DOHH2 (cell line): Measurements from ENCODE around the gene IMP3.

Experiments
- H3F3A ChIP-seq: fragments of 200-600 bp; sonication (generic), shearing (Covaris generic); 2 replicates; pipeline ENCODE4 v1.6.0; 2016; ENCODE audit warnings: antibody characterized with exemption, mild to moderate bottlenecking; ENCODE audit not compliant: control insufficient read depth, insufficient read depth
- H3K27ac ChIP-seq: fragments of 200-600 bp; sonication (generic); 2 replicates; pipeline ENCODE4 v1.5.1; 2014; ENCODE audit warnings: low read depth, mild to moderate bottlenecking, low read length, moderate library complexity
- H3K27me3 ChIP-seq: fragments of 200-600 bp; sonication (generic); 2 replicates; pipeline ENCODE4 v1.6.1; 2014; ENCODE audit warnings: mild to moderate bottlenecking, low read length, mixed read lengths; ENCODE audit not compliant: control insufficient read depth
- H3K36me3 ChIP-seq: fragments of 200-600 bp; sonication (generic); 2 replicates; pipeline ENCODE4 v1.6.1; 2014; ENCODE audit warnings: mild to moderate bottlenecking, low read length, moderate library complexity, mixed read lengths; ENCODE audit not compliant: control insufficient read depth
- H3K4me1 ChIP-seq: fragments of 200-600 bp; sonication (generic); 2 replicates; pipeline ENCODE4 v1.6.1; 2014; ENCODE audit warnings: mild to moderate bottlenecking, low read length, mixed read lengths; ENCODE audit not compliant: control insufficient read depth
- H3K4me2 ChIP-seq: fragments of 200-600 bp; sonication (generic); 2 replicates; pipeline ENCODE4 v1.6.0; 2014; ENCODE audit warnings: mild to moderate bottlenecking, low read length, moderate library complexity
- H3K4me3 ChIP-seq: fragments of 200-600 bp; sonication (generic); 2 replicates; pipeline ENCODE4 v1.5.1; 2014; ENCODE audit warnings: mild to moderate bottlenecking, low read length, mixed read lengths
- H3K79me2 ChIP-seq: fragments of 200-600 bp; sonication (generic); 2 replicates; pipeline ENCODE4 v1.6.1; 2014; ENCODE audit warnings: mild to moderate bottlenecking, low read length, mixed read lengths; ENCODE audit not compliant: control insufficient read depth
- H3K9me2 ChIP-seq: fragments of 200-600 bp; sonication (generic); replicated peaks from 2 replicates; pipeline ENCODE4 v1.6.1; 2014; ENCODE audit warnings: mild to moderate bottlenecking, low read length, mixed read lengths; ENCODE audit not compliant: control insufficient read depth
- H3K9me3 ChIP-seq: fragments of 200-600 bp; sonication (generic); 2 replicates; pipeline ENCODE4 v1.6.1; 2014; ENCODE audit warnings: antibody characterized with exemption, low read length, mixed read lengths; ENCODE audit not compliant: control insufficient read depth, insufficient read depth
- H4K20me1 ChIP-seq: fragments of 200-600 bp; sonication (generic); 2 replicates; pipeline ENCODE4 v1.6.0; 2014; ENCODE audit warnings: low read depth, mild to moderate bottlenecking, antibody characterized with exemption, low read length, moderate library complexity; ENCODE audit not compliant: control insufficient read depth, insufficient read depth
- EZH2phosphoT487 ChIP-seq: fragments of 200-600 bp; sonication (generic); IDR thresholded peaks from 2 replicates; pipeline ENCODE4 v1.6.1; 2017; ENCODE audit warnings: borderline replicate concordance, mild to moderate bottlenecking, antibody characterized with exemption, low read length, moderate library complexity, mixed read lengths
- TF ChIP-seq, protein P1 (sequence below): fragments of 200-600 bp; sonication (generic); IDR thresholded peaks from one replicate; pipeline ENCODE4 v1.5.1; 2014; ENCODE audit warnings: antibody characterized with exemption, mild to moderate bottlenecking, low read depth, low read length; ENCODE audit not compliant: poor library complexity, severe bottlenecking

The IMP3 gene

DNA sequence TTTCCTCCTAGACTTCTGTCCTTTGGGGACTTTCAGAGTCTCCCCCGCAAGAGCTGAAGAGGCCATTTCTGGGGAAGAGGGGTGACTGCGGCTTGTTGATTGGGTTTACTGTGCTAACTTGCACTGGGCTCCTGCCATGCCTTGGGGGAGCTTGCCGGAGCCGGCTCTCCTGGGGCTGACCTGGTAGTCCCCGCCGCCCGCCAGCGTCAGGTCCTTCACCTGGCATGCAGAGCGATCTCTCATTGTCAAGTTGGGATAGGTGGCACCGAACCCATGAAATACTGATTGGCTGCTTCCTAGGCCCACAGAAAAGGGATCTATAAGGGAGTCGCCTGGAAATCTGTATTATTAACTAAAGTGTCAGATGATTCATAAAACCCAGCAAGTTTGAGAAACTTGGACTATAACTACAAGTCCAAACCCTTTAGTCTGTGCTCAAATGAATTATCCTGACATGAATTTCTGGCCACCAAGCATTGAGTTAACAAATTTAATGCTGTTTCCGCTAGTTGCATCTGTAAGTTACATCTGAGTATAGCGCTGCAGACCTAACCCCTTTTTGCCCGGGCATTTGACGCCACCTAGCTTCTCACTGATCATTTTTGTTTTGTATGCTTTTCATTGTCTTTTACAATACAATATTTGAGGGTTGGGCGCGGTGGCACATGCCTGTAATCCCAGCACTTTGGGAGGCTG, 607 bp upstream of the IMP3 start:
- TF ChIP-seq, protein P1, sequence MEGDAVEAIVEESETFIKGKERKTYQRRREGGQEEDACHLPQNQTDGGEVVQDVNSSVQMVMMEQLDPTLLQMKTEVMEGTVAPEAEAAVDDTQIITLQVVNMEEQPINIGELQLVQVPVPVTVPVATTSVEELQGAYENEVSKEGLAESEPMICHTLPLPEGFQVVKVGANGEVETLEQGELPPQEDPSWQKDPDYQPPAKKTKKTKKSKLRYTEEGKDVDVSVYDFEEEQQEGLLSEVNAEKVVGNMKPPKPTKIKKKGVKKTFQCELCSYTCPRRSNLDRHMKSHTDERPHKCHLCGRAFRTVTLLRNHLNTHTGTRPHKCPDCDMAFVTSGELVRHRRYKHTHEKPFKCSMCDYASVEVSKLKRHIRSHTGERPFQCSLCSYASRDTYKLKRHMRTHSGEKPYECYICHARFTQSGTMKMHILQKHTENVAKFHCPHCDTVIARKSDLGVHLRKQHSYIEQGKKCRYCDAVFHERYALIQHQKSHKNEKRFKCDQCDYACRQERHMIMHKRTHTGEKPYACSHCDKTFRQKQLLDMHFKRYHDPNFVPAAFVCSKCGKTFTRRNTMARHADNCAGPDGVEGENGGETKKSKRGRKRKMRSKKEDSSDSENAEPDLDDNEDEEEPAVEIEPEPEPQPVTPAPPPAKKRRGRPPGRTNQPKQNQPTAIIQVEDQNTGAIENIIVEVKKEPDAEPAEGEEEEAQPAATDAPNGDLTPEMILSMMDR = peak; percentile 64
- TF ChIP-seq EZH2phosphoT487 = no peak
- H3K9me3 ChIP-seq = no peaks in the 10 kb centered on the region
- H4K20me1 ChIP-seq = peaks cover 22% of the 10 kb centered on the region
- H3K27me3 ChIP-seq = peaks cover 3% of the 10 kb centered on the region; the same call in 1 of the 2 replicates
- peak overlapping the region; percentile 96 for H3K4me2 ChIP-seq
- H3K4me1 ChIP-seq = peaks cover 33% of the 10 kb centered on the region
- peak overlapping the region; percentile 99 for H3K4me3 ChIP-seq
- peaks cover 44% of the 10 kb centered on the region for H3K79me2 ChIP-seq
- peaks cover 34% of the 10 kb centered on the region for H3K36me3 ChIP-seq
- peaks cover 9% of the 10 kb centered on the region for H3F3A ChIP-seq
- no peaks in the 10 kb centered on the region for H3K9me2 ChIP-seq
- peak overlapping the region; percentile 78 for H3K27ac ChIP-seq

DNA sequence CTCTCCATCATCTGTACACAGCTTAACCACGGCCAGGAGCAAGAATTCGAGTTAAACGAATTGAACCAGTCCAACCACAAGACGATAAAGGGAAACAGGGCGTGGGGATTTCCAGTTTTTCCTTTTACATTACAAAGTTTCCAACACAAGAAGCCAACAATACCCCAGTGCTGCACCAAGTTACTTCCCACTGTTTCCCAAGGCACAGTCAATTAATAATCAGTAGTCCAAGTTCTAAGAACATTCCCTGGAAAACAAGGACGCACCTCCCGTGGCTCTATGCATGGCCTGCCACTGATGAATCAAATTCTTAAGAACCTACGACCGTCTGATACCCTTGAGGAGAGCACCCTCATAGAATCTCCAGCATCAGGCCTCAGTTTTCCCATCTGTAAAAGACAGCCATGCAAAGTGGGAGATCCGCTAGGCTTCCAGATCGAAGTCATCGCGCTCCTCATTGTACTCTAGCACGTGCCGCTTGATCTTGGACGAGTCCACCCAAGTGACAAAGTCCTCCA, 774 bp downstream of the IMP3 start:
- Histone ChIP-seq H3K4me1 (peaks cover 33% of the 10 kb centered on the region), H3K79me2 (peaks cover 45% of the 10 kb centered on the region), H3K9me3 (no peaks in the 10 kb centered on the region), H3K4me2 (peak overlapping the region; percentile 71), H3F3A (peaks cover 9% of the 10 kb centered on the region), H3K4me3 (peak overlapping the region; percentile 99), H4K20me1 (peaks cover 22% of the 10 kb centered on the region), H3K27me3 (no peaks in the 10 kb centered on the region), H3K36me3 (peaks cover 34% of the 10 kb centered on the region), H3K27ac (peak overlapping the region; percentile 78), H3K9me2 (no peaks in the 10 kb centered on the region)
- TF ChIP-seq, protein P1 = no peak
- no peak for TF ChIP-seq EZH2phosphoT487

DNA sequence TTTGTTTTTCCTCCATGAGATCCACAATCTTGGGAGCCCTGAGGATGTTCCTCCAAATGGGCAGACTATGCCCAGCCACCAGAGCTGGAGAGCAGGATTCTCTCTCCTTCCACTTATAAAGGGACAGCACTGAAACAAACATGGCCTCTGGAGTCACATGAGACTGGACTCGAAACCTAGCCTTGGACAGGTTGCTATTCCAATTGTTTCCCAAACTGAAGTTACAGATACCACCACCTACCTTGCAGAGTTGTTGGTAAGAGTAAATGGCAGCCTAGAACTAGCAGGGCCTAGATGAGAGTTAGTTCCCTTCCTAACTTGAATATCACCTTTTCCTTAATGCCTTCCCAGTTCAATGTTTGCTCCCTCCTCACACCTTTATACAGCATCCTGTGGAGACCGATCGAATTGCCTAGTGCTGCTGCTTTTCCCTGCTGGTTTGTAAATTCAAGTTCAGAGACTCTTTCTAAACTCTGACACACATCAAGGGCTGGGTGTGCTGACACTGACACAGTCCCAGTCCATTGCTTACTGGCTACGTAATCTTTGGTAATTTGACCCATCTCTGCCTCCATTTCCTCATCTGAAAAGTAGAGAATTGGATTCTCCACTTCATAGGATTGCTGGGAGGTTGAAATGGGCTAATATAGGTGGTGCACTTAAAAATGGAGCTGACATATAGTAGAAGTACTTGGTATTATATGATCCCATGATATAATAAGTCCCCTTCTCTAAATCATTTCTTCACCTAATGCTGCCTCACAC, 2.6 kb downstream of the IMP3 start:
- Histone ChIP-seq H3K9me3 (no peaks in the 10 kb centered on the region), H3K9me2 (no peaks in the 10 kb centered on the region), H3K79me2 (peaks cover 45% of the 10 kb centered on the region), H4K20me1 (peaks cover 22% of the 10 kb centered on the region), H3F3A (peaks cover 9% of the 10 kb centered on the region), H3K4me3 (peak overlapping the region; percentile 99), H3K4me1 (peaks cover 33% of the 10 kb centered on the region), H3K36me3 (peaks cover 34% of the 10 kb centered on the region), H3K27ac (no peak overlapping the region), H3K4me2 (peak overlapping the region; percentile 71), H3K27me3 (no peaks in the 10 kb centered on the region)
- TF ChIP-seq EZH2phosphoT487 = no peak
- TF ChIP-seq, protein P1 = no peak
